Measurements from ENCODE around the gene HIVEP3. TPM values are rescaled to one million over a fixed set of nuclear protein-coding genes. Genes with fewer than 3 reads are reported as not detected.

The HIVEP3 gene
- total and polyA plus RNA-seq, 4 donors, result 3.0 to 9.4 (median 7.8) TPM

- Histone ChIP-seq H3K27me3 (ENCODE audit: control insufficient read depth, insufficient read depth, low read length) (no peaks in the 10 kb centered on the region), H3K36me3 (ENCODE audit: control insufficient read depth, insufficient read depth, low read length) (no peaks in the 10 kb centered on the region), H3K9me3 (ENCODE audit: control insufficient read depth, insufficient read depth, low read length) (peaks cover 3% of the 10 kb centered on the region), H3K4me1 (ENCODE audit: control insufficient read depth, insufficient read depth, low read length) (peaks cover 3% of the 10 kb centered on the region), H3K27ac (ENCODE audit: low read depth, low read length) (no peak overlapping the region), H3K4me3 (ENCODE audit: low read depth, low read length) (no peak overlapping the region)
- DNase-seq (ENCODE audit: low read depth in 4 of 6, low spot score in 6 of 6), result no peak
- WGBS (ENCODE audit: insufficient coverage), result 100% methylated on average over 1 of the region's 5 CpGs
These were observed 318.8 kb downstream of the HIVEP3 start for GRCh38 chr1:41599912-41600311.

DNA sequence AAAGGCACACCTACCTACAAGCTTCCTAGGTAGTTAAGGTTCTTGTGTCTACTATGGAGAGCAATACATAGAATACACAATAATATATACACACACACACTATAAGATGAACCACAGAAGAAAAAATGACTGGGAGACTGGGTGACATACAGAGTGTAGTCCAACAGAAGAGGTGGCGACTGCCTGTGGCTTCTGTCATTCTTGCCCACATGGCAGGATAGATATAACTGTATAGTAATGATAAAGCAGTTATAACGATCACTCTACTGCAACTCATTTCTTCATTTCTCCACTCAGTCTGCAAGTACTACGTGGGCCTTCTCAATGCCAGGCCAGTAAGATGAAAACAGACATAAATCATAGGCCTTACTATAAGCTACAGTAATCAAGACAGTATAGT is 320.4 kb downstream of the HIVEP3 start:
- H3K4me1 ChIP-seq (ENCODE audit: control insufficient read depth, insufficient read depth, low read length), result peaks cover 3% of the 10 kb centered on the region
- H3K27ac ChIP-seq (ENCODE audit: low read depth, low read length), result no peak overlapping the region
- H3K9me3 ChIP-seq (ENCODE audit: control insufficient read depth, insufficient read depth, low read length), result peaks cover 3% of the 10 kb centered on the region
- no peaks in the 10 kb centered on the region for H3K27me3 ChIP-seq (ENCODE audit: control insufficient read depth, insufficient read depth, low read length)
- no CpG with 5 or more reads among the region's 3 CpGs for WGBS (ENCODE audit: insufficient coverage)
- DNase-seq (ENCODE audit: low read depth in 4 of 6, low spot score in 6 of 6), result no peak
- no peaks in the 10 kb centered on the region for H3K36me3 ChIP-seq (ENCODE audit: control insufficient read depth, insufficient read depth, low read length)
- H3K4me3 ChIP-seq (ENCODE audit: low read depth, low read length), result no peak overlapping the region

GRCh38 chr1:41592451-41593125 is 326.1 kb downstream of the HIVEP3 start:
- H3K27ac ChIP-seq (ENCODE audit: low read depth, low read length), result no peak overlapping the region
- peaks cover 3% of the 10 kb centered on the region for H3K4me1 ChIP-seq (ENCODE audit: control insufficient read depth, insufficient read depth, low read length)
- no peaks in the 10 kb centered on the region for H3K9me3 ChIP-seq (ENCODE audit: control insufficient read depth, insufficient read depth, low read length)
- no peaks in the 10 kb centered on the region for H3K27me3 ChIP-seq (ENCODE audit: control insufficient read depth, insufficient read depth, low read length)
- DNase-seq (ENCODE audit: low read depth in 4 of 6, low spot score in 6 of 6), result no peak
- WGBS (ENCODE audit: insufficient coverage), result 99% methylated on average over 4 of the region's 5 CpGs
- no peak overlapping the region for H3K4me3 ChIP-seq (ENCODE audit: low read depth, low read length)
- no peaks in the 10 kb centered on the region for H3K36me3 ChIP-seq (ENCODE audit: control insufficient read depth, insufficient read depth, low read length)

DNA sequence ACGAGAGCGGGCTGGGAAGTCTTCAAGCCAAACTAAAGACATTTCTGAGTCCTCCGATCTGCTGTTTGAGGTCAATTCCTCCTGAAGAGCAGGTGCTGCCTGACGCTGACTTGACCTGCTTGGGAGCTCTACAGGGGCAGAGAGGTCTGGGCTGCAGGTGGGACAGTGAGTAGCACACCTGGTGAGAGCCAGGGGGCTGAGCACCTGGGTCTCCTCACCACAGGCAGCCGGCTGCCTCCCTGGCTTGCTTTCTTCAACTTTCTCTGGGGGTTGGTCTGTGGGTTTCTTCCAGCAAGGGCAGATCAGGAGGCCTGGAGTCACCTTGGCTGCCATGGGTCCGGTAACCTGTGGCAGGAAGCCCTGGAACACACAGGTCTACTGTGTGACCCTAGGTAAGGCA is 326.8 kb downstream of the HIVEP3 start:
- peaks cover 3% of the 10 kb centered on the region for H3K4me1 ChIP-seq (ENCODE audit: control insufficient read depth, insufficient read depth, low read length)
- 97% methylated on average over 6 of the region's 6 CpGs for WGBS (ENCODE audit: insufficient coverage)

DNA sequence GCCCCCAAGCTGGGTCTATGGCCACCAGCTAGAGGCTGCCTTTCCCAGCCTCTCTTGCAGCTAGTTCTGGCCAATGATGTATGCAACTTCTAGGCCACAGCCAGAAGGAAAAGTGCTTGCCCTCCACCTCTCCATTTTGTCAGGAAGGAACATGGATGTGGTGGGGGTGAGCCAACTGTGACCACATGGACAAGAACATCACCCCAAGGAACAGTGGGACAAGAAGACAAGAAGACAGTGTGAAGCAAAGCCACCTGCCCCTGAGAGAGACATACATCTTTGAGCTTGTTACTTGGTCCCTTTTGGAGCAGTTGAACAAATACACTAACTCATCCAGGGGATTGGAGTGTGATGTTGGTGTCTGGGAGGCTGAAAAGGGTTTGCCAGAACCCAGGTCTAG is 328.4 kb downstream of the HIVEP3 start:
- DNase-seq (ENCODE audit: low read depth in 4 of 6, low spot score in 6 of 6), result no peak

More for the DNA sequence above, 326.8 kb downstream of the HIVEP3 start:
- no peaks in the 10 kb centered on the region for H3K27me3 ChIP-seq (ENCODE audit: control insufficient read depth, insufficient read depth, low read length)
- H3K36me3 ChIP-seq (ENCODE audit: control insufficient read depth, insufficient read depth, low read length), result no peaks in the 10 kb centered on the region
- H3K9me3 ChIP-seq (ENCODE audit: control insufficient read depth, insufficient read depth, low read length), result no peaks in the 10 kb centered on the region
- H3K4me3 ChIP-seq (ENCODE audit: low read depth, low read length), result no peak overlapping the region
- no peak for DNase-seq (ENCODE audit: low read depth in 4 of 6, low spot score in 6 of 6)
- no peak overlapping the region for H3K27ac ChIP-seq (ENCODE audit: low read depth, low read length)

DNA sequence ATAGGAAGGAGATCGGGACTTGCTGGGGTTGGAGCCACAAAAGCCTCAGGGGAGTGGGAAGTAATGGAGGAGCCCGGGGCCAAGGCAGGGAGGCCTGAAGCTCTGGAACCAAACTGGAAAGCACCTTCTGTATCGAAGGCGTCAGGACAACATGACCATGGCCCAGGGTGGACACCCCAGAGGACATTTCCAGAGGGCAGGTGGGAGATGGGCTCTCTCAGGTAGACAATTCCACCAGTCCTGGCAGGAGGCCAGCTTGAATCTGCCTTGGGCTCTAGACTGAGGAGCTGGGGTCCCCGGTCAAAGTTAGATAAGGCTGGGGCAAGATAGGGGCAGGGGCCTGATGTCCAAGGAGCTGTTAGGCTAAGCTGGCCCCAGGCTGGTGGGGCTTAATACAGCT is 329.3 kb downstream of the HIVEP3 start:
- no peaks in the 10 kb centered on the region for H3K27me3 ChIP-seq (ENCODE audit: control insufficient read depth, insufficient read depth, low read length)
- H3K36me3 ChIP-seq (ENCODE audit: control insufficient read depth, insufficient read depth, low read length), result peaks cover 1% of the 10 kb centered on the region
- no peak overlapping the region for H3K27ac ChIP-seq (ENCODE audit: low read depth, low read length)
- DNase-seq (ENCODE audit: low read depth in 4 of 6, low spot score in 6 of 6), result no peak
- WGBS (ENCODE audit: insufficient coverage), result 98% methylated on average over 4 of the region's 5 CpGs
- H3K4me3 ChIP-seq (ENCODE audit: low read depth, low read length), result no peak overlapping the region
- no peaks in the 10 kb centered on the region for H3K4me1 ChIP-seq (ENCODE audit: control insufficient read depth, insufficient read depth, low read length)
- H3K9me3 ChIP-seq (ENCODE audit: control insufficient read depth, insufficient read depth, low read length), result no peaks in the 10 kb centered on the region

More for the DNA sequence above, 328.4 kb downstream of the HIVEP3 start:
- Histone ChIP-seq H3K4me1 (ENCODE audit: control insufficient read depth, insufficient read depth, low read length) (no peaks in the 10 kb centered on the region), H3K36me3 (ENCODE audit: control insufficient read depth, insufficient read depth, low read length) (no peaks in the 10 kb centered on the region), H3K9me3 (ENCODE audit: control insufficient read depth, insufficient read depth, low read length) (no peaks in the 10 kb centered on the region), H3K27ac (ENCODE audit: low read depth, low read length) (no peak overlapping the region), H3K4me3 (ENCODE audit: low read depth, low read length) (no peak overlapping the region), H3K27me3 (ENCODE audit: control insufficient read depth, insufficient read depth, low read length) (no peaks in the 10 kb centered on the region)

- no peaks in the 10 kb centered on the region for H3K4me1 ChIP-seq (ENCODE audit: control insufficient read depth, insufficient read depth, low read length)
- H3K27me3 ChIP-seq (ENCODE audit: control insufficient read depth, insufficient read depth, low read length), result no peaks in the 10 kb centered on the region
- H3K27ac ChIP-seq (ENCODE audit: low read depth, low read length), result no peak overlapping the region
- no peaks in the 10 kb centered on the region for H3K9me3 ChIP-seq (ENCODE audit: control insufficient read depth, insufficient read depth, low read length)
- DNase-seq (ENCODE audit: low read depth in 4 of 6, low spot score in 6 of 6), result no peak
- 100% methylated on average over 2 of the region's 5 CpGs for WGBS (ENCODE audit: insufficient coverage)
- no peak overlapping the region for H3K4me3 ChIP-seq (ENCODE audit: low read depth, low read length)
- peaks cover 10% of the 10 kb centered on the region for H3K36me3 ChIP-seq (ENCODE audit: control insufficient read depth, insufficient read depth, low read length)
These were observed 330.3 kb downstream of the HIVEP3 start for GRCh38 chr1:41588334-41588875.

GRCh38 chr1:41587791-41588190 is 330.9 kb downstream of the HIVEP3 start:
- H3K4me1 ChIP-seq (ENCODE audit: control insufficient read depth, insufficient read depth, low read length), result no peaks in the 10 kb centered on the region
- 93% methylated on average over 3 of the region's 7 CpGs for WGBS (ENCODE audit: insufficient coverage)
- peaks cover 13% of the 10 kb centered on the region for H3K36me3 ChIP-seq (ENCODE audit: control insufficient read depth, insufficient read depth, low read length)

DNA sequence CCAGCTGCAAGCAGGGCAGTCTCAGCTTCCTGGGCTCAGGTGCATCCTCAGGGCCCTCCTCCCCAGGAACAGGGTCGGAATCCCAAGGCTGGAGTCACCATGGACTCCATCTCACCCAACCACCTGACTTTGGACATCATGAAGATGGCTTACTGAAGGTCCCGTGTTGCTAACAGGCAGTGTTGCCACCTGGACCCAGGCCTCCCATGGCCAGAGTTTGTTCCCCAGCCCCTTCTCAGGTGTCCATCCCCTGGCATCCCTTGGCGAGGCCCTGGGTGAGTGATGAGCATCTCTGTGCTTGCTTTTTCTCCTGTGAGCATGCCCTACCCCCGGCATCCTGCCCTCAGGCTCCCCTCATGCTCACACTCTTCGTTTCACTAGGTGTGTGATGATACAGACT is 332.5 kb downstream of the HIVEP3 start:
- no peaks in the 10 kb centered on the region for H3K27me3 ChIP-seq (ENCODE audit: control insufficient read depth, insufficient read depth, low read length)
- no peak overlapping the region for H3K4me3 ChIP-seq (ENCODE audit: low read depth, low read length)
- H3K4me1 ChIP-seq (ENCODE audit: control insufficient read depth, insufficient read depth, low read length), result no peaks in the 10 kb centered on the region
- no peak overlapping the region for H3K27ac ChIP-seq (ENCODE audit: low read depth, low read length)
- WGBS (ENCODE audit: insufficient coverage), result 85% methylated on average over 3 of the region's 5 CpGs
- H3K36me3 ChIP-seq (ENCODE audit: control insufficient read depth, insufficient read depth, low read length), result peaks cover 20% of the 10 kb centered on the region
- no peak for DNase-seq (ENCODE audit: low read depth in 4 of 6, low spot score in 6 of 6)
- H3K9me3 ChIP-seq (ENCODE audit: control insufficient read depth, insufficient read depth, low read length), result no peaks in the 10 kb centered on the region

More at GRCh38 chr1:41587791-41588190, 330.9 kb downstream of the HIVEP3 start:
- DNase-seq (ENCODE audit: low read depth in 4 of 6, low spot score in 6 of 6), result no peak
- Histone ChIP-seq H3K27ac (ENCODE audit: low read depth, low read length) (no peak overlapping the region), H3K9me3 (ENCODE audit: control insufficient read depth, insufficient read depth, low read length) (no peaks in the 10 kb centered on the region), H3K27me3 (ENCODE audit: control insufficient read depth, insufficient read depth, low read length) (no peaks in the 10 kb centered on the region), H3K4me3 (ENCODE audit: low read depth, low read length) (no peak overlapping the region)
